Tibial artery (tissue), 4 donors: Measurements from ENCODE around the gene APBA2.

ENCODE experiments used
- DNase-seq, 2 donors: peaks; one replicate each; pipeline ENCODE4 v3.0.0-alpha.2; 2019
- H3K27ac ChIP-seq, 2 donors: fragments of 200-600 bp; sonication (generic) in 1 of 2; 1 replicate in 1 of 2; 2 replicates in 1 of 2; pipeline ENCODE4 v1.5.1; 2018 to 2019; ENCODE audit warnings: mild to moderate bottlenecking in 1 of 2
- H3K27me3 ChIP-seq, 2 donors: fragments of 200-600 bp; sonication (generic) in 1 of 2; one replicate each; pipeline versions ENCODE4 v1.5.1 to v1.6.0; 2016 to 2019
- H3K36me3 ChIP-seq, 3 donors: fragments of 200-600 bp; sonication (generic) in 2 of 3; one replicate each; pipeline ENCODE4 v1.5.1; 2016 to 2019; ENCODE audit warnings: mild to moderate bottlenecking in 2 of 3
- H3K4me1 ChIP-seq, 4 donors: fragments of 200-600 bp; sonication (generic) in 2 of 4; 1 replicate in 3 of 4; 2 replicates in 1 of 4; pipeline ENCODE4 v1.5.1; 2016 to 2019
- H3K4me3 ChIP-seq, 2 donors: fragments of 200-600 bp; sonication (generic) in 1 of 2; 1 replicate in 1 of 2; 2 replicates in 1 of 2; pipeline ENCODE4 v1.5.1; 2018 to 2019; ENCODE audit warnings: mild to moderate bottlenecking in 2 of 2
- H3K9me3 ChIP-seq, 3 donors: fragments of 200-600 bp; sonication (generic) in 1 of 3; one replicate each; pipeline ENCODE4 v1.5.1; 2016 to 2019
- intact Hi-C: fragments of 100-400 bp; cut with DNase I; formaldehyde crosslinking; loops from one replicate; pipeline ENCODE4 v1.15.0; 2023; ENCODE audit warnings: low total_unique reads
- TF ChIP-seq, protein P1 (sequence below), 2 experiments: fragments of 200-600 bp in 1 of 2; fragments of 450-650 bp in 1 of 2; IDR thresholded peaks; one replicate each; pipeline ENCODE4 v1.5.1; 2017 to 2019; ENCODE audit warnings: antibody characterized with exemption in 2 of 2, mild to moderate bottlenecking in 1 of 2, moderate library complexity in 1 of 2

APBA2 gene

DNA sequence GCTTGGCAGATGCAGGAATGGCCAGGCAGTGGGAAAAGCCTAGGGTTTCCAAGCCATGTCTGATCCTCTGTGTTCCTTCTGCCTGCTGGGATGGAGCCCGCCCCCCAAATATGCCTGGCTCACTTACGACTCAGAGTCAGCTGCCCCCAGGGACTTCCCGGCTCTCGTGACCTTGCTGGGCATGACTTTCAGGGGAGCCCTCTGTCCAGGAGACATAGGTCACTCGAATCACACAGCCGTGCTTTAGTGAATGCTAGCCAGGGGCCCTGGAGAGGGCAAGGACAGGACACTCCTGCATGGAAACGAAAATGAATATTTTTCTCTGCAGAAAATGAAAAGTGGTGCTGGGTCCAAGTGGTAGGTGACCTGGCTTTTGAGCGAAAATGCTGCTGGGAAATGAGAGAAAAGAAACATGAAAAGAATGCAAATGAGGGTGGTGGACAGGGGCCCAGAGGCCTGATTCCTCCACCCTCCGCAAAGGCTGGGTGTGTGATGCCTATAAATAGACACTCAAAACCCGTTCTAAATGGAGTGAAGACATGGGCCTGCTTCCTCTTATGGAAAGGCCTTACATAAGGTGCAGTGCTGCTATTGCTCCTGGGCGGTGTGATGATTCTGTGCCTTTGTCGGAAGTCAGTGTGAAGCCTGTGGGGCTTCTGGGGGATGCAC, 107.4 kb downstream of the APBA2 start:
- Histone ChIP-seq H3K36me3 (no peaks in the 10 kb centered on the region), H3K4me3 (no peak overlapping the region), H3K27ac (peak overlapping the region in 1 of 2 donors; percentile 29), H3K4me1 (peaks cover 0 to 14% (median 4%) of the 10 kb centered on the region in 4 donors), H3K27me3 (no peaks in the 10 kb centered on the region), H3K9me3 (no peaks in the 10 kb centered on the region)
- intact Hi-C loops, result no loop called here
- TF ChIP-seq, protein P1, sequence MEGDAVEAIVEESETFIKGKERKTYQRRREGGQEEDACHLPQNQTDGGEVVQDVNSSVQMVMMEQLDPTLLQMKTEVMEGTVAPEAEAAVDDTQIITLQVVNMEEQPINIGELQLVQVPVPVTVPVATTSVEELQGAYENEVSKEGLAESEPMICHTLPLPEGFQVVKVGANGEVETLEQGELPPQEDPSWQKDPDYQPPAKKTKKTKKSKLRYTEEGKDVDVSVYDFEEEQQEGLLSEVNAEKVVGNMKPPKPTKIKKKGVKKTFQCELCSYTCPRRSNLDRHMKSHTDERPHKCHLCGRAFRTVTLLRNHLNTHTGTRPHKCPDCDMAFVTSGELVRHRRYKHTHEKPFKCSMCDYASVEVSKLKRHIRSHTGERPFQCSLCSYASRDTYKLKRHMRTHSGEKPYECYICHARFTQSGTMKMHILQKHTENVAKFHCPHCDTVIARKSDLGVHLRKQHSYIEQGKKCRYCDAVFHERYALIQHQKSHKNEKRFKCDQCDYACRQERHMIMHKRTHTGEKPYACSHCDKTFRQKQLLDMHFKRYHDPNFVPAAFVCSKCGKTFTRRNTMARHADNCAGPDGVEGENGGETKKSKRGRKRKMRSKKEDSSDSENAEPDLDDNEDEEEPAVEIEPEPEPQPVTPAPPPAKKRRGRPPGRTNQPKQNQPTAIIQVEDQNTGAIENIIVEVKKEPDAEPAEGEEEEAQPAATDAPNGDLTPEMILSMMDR (IDR thresholded peaks at IDR 0.05), result no peak
- DNase-seq, result no peak

DNA sequence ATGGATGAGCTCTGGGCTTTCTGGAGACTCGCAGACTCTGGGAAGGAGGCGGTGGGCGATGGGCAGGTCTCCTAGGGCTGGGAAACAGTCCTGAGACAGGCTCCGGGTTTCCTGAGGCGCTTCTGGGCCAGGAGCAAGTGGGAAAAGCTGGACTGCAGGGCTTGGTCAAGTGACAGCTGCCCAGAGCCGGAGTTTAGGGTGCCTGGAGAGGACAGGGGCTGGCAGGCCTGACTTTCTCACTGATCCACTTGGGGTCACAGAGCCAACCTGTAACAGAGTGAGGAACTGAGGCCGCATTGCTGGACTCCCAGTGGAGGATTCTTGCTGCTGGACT, 107.9 kb downstream of the APBA2 start:
- intact Hi-C loops, result no loop called here
- no peak overlapping the region for H3K4me3 ChIP-seq
- no peaks in the 10 kb centered on the region for H3K9me3 ChIP-seq
- H3K4me1 ChIP-seq, result peaks cover 0 to 14% (median 4%) of the 10 kb centered on the region in 4 donors
- no peaks in the 10 kb centered on the region for H3K36me3 ChIP-seq
- DNase-seq, result no peak
- TF ChIP-seq, protein P1 (IDR thresholded peaks at IDR 0.05), result no peak
- H3K27ac ChIP-seq, result peak overlapping the region in 1 of 2 donors; percentile 29
- no peaks in the 10 kb centered on the region for H3K27me3 ChIP-seq

DNA sequence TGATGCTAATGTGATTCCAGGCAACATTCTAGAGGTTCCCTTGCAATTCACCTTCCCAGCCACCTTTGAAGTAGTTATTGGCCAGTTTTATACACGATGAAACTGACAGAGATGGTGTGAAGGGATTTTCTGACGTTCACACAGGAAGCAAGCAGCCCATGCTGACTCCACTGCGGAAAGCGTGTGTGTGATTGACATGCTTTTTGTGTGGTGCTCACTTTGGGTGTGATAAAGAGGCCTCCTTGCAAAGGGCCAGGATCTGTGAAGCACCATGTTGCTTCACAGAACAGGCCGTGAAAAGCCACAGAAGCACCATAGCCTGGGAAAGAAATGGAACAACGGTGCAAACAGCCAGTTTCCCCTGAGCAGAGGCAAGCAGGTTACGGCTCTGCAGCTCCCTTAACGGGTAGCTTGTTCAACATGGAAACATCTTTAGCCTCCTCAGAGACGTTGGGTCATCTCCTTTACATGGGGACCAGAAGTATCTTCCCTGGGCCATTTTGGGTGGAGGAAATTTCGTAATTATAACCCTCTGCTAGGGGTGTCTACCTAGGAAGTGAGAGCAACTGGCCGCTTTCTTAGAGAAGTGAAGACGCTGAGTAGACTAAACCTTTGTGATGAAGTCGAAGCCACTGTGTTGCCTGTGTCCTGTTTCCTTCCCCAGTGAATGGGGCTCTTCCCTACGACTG, 108.5 kb downstream of the APBA2 start:
- Histone ChIP-seq H3K4me3 (no peak overlapping the region), H3K27me3 (no peaks in the 10 kb centered on the region), H3K27ac (no peak overlapping the region), H3K4me1 (peaks cover 0 to 14% (median 4%) of the 10 kb centered on the region in 4 donors), H3K9me3 (no peaks in the 10 kb centered on the region), H3K36me3 (no peaks in the 10 kb centered on the region)
- TF ChIP-seq, protein P1 (IDR thresholded peaks at IDR 0.05), result no peak
- intact Hi-C loops, result no loop called here
- no peak for DNase-seq

DNA sequence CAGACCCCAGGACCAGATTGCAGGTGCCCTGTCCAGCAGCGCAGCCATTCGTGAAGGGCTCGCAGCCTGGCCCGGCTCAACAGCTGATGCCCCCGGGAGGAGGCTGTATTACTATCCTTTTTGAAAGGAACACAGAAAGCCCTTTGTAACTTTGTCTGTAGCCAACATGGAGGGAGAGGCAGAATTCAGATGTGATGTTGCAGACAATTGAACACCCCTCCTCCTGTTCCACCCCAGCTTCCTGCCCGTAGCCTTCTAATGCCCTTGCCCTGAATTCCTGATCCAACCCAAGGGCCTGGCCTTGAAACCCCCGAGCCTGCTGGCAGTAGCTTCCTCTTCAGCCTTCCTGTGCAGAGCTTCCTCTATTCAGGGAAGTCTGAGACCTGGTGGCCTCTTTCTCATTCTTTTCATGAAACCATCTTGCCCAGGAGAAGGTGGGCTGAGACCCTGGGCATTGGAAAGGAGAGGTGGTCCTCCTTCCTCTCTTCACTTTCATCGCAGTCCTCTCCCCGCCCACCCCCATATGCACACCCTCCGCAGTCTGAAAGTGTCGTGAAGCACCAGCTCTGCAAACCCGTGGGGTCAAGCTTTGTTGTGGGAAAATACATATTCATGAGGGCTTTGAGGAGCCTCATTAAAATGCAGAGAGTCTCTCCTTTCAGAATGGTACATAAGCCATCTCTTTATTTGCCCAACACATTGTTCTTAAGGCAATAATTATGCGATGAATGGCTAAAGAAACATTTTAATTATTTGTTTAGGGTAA, 109.2 kb downstream of the APBA2 start:
- Histone ChIP-seq H3K27ac (no peak overlapping the region), H3K27me3 (no peaks in the 10 kb centered on the region), H3K9me3 (no peaks in the 10 kb centered on the region), H3K4me3 (no peak overlapping the region), H3K4me1 (peaks cover 0 to 14% (median 4%) of the 10 kb centered on the region in 4 donors), H3K36me3 (no peaks in the 10 kb centered on the region)
- TF ChIP-seq, protein P1 (IDR thresholded peaks at IDR 0.05), result no peak
- intact Hi-C loops, result no loop called here
- no peak for DNase-seq

DNA sequence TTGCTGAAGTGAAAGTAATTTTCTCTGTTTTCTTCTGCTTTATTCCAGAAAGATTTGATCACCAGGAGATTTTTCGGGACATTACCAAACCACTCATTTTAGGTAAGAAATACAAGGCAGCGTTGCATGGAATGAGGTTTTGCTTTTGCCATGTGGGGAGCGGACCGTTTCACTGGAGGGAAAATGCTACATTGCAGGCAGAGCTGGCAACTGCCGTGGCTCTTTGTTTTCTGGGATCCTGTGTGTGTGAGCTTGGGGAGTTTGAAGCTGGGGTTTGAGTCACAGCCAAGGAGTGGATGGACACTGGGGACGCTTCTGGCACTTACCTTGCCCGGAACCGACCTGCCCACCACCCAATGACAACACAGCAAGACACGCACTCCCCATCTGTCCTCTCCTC, 109.9 kb downstream of the APBA2 start:
- no peaks in the 10 kb centered on the region for H3K9me3 ChIP-seq
- DNase-seq, result no peak
- TF ChIP-seq, protein P1 (IDR thresholded peaks at IDR 0.05), result no peak
- H3K36me3 ChIP-seq, result no peaks in the 10 kb centered on the region
- H3K4me1 ChIP-seq, result peaks cover 0 to 14% (median 4%) of the 10 kb centered on the region in 4 donors
- no peak overlapping the region for H3K27ac ChIP-seq
- intact Hi-C loops, result no loop called here
- no peak overlapping the region for H3K4me3 ChIP-seq
- no peaks in the 10 kb centered on the region for H3K27me3 ChIP-seq
